Measurements from ENCODE around the gene WDFY2.

DNA sequence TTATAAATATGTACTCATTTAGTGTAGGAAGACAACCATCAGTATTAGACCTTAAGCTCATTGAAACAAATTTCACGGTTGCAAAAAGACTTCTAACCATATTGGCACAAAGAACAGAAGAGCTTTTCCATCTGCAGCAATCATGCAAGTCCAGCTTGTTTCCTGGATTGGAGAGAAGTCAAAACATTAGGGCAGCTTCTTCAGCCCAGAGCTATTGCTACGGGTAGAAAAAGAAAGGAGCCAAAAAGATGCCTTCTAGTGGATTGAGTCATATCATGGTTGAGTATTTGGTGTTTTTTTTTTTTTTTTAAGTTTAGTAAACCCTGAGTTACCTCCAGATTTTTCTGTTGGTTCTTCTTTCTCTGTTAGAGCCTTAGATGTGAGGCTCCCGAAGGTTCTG, 99.8 kb downstream of the WDFY2 start:
- TF ChIP-seq EP300 (IDR thresholded peaks at IDR 0.05) = no peak
- TF ChIP-seq, protein P1, sequence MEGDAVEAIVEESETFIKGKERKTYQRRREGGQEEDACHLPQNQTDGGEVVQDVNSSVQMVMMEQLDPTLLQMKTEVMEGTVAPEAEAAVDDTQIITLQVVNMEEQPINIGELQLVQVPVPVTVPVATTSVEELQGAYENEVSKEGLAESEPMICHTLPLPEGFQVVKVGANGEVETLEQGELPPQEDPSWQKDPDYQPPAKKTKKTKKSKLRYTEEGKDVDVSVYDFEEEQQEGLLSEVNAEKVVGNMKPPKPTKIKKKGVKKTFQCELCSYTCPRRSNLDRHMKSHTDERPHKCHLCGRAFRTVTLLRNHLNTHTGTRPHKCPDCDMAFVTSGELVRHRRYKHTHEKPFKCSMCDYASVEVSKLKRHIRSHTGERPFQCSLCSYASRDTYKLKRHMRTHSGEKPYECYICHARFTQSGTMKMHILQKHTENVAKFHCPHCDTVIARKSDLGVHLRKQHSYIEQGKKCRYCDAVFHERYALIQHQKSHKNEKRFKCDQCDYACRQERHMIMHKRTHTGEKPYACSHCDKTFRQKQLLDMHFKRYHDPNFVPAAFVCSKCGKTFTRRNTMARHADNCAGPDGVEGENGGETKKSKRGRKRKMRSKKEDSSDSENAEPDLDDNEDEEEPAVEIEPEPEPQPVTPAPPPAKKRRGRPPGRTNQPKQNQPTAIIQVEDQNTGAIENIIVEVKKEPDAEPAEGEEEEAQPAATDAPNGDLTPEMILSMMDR (IDR thresholded peaks at IDR 0.05) = no peak
- no peak for TF ChIP-seq POLR2AphosphoS5 (IDR thresholded peaks at IDR 0.05)
